GM21576 (cell line): ENCODE measurements around the gene UBXN2A.
"Not testable (repeated sequence)": the region's sequence is repeated elsewhere in the genome, so short reads cannot be mapped to it uniquely, and the experiment has no call there.

ENCODE experiments used
- ATAC-seq: cut with Tn5 transposase; IDR thresholded peaks from one replicate; pipeline ENCODE4 v1.9.1; 2021; ENCODE audit warnings: mild to moderate bottlenecking, moderate library complexity; ENCODE audit not compliant: unreplicated experiment

Gene UBXN2A

DNA sequence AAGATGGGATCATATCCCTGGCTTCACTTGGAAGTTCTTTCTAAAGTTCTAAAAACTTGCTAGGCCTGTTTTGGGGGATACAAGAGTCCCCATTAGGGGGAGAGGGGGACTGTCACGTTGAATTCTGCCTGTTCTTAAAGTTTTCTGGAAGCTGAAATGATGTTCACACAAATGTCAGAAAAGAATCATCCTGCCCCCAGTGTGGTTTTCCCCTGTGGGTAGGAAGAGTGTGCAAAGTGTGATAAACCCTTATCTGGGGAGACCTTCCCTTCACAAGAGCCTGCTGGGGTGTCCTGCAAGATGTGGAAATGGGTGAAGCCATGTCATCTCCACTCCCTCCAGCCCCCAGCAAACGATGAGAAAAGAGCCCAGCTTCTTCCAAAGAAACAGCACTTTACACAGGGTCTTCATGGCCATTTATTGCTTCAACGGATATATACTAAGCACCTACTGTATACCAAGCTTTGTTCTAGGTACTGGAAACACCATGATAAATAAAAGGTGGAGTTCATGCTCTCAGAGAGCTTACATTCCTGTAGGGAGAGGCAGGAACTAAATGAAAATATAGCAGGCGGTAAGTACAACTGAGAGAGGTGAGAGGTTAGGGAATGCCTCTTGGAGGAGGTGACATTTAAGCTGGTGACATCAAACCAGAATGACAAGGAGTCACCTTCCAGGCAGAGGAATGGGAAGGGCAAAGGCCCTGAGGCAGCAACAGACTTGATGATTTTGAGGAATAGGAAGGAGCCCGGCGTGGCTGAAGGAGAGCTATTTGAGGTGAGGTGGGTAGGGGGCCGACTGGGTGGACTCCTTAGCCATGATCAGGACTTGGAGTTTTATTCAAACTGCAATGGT is 71.2 kb downstream of the UBXN2A start:
- no peak for ATAC-seq

DNA sequence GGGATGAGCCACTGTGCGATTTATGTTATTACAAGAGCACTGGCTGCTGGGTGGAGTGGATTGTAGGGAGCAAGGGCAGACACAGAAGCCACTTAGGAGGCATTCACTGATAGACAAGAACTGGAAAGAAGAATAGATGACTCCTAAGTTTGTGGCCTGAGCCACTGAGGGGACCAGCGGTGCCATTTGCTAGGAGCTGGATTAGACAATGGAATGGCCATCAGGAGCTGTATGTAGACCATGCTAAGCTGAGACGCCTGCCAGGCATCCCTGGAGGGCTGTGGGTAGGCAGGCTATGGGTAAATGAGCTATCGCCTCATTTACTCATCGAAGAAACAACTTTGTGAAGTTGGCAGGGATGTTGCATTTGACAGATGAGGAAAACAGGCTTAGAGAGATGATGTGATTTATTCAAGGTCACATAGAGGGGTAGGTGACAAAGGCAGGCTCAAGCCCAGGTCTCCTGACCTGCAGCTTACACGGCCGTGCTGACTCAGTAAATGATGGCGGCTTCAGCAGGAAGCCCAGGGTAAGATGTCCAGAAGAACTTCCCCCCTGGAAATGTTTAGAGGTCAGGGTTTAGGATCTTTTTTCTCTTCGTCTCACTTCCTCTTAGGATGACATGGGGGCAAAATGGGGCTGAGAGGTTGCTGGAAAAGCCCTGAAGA is 72.4 kb downstream of the UBXN2A start:
- no peak for ATAC-seq

DNA sequence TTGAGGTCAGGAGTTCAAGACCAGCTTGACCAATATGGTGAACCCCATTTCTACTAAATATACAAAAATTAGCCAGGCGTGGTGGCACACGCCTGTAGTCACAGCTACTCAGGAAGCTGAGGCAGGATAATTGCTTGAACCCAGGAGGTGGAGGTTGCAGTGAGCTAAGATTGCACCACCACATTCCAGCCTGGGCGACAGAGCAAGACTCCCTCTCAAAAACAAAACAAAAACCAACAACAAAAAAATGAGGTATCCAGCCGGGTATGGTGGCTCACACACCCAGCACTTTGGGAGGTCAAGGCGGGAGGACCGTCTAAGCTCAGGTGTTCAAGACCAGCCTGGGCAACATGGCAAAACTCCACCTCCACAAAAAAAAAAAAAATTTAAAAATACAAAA is 74.6 kb downstream of the UBXN2A start:
- not testable (repeated sequence) for ATAC-seq

DNA sequence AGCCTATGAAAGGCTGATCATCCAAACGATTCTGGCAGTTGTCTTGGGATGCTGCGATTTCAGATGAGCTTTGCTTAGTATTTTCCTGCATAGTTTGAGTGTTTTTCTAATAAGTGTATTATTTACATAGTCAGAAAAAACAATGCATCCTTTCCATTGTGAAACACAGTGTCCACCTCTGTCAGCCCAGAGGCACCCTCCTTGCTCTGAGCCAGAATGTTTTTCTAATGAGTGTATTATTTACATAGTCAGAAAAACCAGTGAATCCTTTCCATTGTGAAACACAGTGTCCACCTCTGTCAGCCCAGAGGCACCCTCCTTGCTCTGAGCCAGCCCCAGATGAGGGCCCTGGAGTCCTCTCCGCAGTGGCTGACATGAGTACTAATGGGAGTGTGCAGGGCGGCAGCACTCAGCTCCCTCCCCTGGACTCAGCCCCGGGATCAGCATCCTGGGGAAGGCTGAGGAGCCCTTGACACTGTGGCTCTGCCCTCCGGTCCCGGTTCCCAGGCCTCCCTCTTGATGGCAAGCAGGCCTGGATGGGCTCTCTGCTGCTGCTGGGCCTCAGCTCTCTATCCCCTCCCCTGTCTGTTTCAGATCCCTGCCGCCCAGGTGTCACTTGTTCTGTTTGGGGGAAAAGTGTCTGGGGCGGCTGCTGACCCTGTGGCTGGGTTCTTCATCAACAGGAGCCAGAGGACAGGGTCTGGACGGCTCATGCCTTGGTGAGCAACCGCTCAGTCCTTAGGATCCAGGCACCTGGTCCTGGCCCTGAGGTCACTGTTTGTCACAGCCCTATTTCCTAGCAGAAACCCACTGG is 75.5 kb downstream of the UBXN2A start:
- ATAC-seq = no peak

DNA sequence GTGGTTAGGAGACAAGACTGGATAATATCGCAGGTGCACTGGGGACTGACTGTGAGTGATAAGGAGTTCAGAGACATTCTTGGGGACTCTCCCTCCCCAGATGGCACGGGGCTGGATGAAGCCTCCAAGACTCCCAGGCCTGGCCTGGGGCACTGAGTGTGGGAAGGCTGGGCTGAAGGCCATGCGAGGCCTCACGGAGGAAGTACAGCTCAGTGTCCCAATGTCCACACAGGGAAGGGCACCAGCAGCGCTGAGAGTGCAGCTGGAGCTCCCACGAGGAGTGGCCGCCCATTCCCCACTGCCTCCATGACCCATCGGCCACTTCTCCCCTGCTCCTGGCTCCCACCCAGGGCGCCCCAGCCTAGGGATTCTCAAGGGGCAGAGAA is 76.1 kb downstream of the UBXN2A start:
- ATAC-seq = no peak

DNA sequence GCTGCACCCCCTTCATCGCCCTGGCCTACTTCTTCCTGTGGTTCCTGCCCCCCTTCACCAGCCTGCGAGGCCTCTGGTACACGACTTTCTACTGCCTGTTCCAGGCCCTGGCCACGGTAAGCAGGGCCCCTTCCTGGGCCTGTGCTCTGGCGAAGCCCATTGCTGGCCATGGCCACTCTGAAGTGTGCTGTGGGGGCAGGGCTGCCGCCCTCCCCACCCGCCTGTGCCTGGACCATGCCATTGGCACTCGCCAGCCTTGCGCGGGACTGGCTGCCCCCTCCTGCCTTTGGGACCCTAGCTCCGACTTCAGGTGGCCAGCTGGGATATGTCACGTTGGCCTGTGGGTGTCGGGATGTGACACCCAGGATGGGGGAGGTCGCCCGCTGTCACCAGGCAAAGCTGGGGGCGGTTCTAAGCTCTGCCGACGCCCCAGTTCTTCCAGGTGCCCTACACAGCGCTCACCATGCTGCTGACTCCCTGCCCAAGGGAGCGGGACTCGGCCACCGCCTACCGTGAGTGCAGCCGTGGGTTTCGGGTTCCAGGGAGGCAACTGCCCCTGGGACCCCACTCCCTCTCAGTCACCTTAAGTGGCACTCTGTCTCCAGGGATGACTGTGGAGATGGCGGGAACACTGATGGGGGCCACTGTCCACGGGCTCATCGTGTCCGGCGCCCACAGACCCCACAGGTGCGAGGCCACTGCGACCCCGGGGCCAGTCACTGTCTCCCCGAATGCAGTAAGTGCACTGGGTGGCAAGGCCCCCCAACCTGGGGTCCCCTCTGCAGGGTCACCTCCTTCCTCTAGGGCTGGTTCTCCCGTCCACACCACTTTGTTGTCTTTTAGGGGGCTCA is 76.8 kb downstream of the UBXN2A start:
- ATAC-seq = no peak

DNA sequence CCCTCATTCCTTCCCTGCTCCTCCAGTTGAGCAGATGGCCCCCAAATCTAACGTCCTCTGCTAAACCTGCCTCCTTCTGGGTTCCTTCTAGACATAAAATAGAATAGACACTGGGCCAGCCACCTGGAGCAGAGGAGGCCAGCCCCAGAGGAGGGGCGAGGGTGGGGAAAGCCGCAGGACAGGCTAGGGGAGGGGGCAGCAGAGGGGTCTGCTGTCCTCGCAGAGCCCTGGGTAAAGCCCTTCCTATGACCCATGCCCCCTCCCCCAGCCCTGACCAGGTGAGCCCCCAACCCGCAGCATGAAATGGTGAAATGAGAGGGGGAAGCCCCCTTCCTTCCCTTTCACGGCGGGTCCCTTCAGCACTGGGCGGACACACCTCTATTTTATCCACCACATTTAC is 77.4 kb downstream of the UBXN2A start:
- no peak for ATAC-seq

DNA sequence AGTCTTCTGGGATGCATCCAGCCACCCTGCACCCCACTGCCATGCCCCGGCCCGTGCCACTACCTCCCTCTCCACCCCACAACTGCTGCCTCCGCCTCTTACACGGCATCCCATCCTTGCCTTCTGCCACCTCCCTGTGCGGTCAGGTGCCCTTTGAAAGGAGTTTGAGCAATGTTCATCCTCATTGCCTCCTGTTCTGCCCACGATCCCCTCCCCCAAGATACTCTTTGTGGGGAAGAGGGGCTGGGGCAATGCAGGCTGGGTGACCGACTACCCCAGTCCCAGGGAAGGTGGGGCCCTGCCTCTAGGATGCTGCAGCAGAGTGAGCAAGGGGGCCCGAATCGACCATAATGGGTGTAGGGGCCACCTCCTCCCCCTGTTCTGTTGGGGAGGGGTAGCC is 78.0 kb downstream of the UBXN2A start:
- no peak for ATAC-seq

DNA sequence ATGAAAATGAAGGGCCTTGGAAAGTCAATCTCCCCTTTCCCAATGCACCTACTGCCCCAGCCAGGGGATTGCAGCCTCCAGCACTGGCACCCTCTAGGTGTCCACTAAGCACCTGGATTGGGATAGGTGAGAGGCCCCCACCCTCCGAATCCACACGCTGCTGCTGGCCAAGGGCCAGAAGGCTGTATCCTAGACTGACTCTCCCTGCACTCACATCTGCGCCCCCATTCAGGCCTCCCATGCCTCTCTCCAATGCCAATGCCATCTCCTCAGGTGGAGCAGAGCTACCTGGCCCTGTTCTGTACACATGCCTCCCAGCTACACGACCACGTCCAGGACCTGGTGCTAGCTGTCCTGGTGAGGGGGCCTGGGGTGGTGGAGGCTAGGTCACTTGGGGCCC is 79.5 kb downstream of the UBXN2A start:
- no peak for ATAC-seq

DNA sequence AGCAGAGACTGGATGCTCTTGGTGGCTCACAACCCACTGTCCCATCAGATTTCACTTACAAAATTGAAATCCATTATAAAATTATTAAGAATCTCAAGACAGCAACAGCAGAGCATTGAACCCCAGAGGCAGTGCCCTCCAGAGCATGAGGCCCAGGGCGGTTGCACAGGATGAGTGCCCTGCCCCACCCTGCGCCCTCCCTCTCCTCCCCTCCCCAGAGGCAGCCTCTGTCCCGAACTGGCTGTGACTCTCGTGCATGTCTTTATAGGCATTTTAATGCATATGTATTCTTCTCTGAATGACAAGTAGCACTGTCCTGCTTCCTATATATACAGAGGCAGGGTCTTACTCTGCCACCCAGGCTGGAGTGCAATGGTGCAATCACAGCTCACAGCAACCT is 80.0 kb downstream of the UBXN2A start:
- ATAC-seq = no peak

DNA sequence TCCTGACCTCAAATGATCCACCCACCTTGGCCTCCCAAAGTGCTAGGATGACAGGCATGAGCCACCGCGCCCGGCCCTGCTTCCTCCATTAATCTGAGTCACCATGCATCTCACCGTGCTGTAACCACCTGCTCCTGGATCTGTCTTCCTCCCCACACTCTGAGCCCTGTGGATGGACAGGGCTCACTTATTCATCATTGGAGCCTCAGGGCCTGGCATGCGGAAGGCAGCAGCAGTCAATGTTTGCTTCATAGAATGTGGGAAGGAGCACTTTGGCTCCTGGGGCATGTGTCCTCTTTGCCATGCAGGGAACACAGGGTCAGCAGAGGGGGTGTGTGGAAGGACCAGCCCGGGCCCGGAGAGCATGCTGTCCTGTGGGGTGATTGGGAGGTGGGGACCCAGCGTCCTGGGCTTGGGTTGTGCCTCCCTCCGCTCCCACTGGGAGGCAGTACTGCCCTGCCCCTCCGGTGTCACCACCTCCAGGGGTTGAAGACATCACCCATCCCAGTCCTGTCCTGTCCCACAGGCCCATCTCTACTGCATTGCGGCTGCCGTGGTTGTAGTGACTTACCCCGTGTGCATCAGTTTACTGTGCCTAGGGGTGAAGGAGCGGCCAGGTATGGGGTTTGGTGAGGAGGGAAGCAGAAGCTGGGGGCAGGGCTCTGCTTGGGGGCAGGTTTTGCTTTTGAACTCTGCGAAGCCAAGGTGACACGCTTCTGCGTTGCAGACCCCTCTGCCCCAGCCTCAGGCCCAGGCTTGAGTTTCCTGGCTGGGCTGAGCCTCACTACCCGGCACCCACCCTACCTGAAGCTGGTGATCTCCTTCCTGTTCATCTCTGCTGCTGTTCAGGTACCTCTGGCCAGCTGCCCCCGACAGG is 81.1 kb downstream of the UBXN2A start:
- ATAC-seq = no peak

DNA sequence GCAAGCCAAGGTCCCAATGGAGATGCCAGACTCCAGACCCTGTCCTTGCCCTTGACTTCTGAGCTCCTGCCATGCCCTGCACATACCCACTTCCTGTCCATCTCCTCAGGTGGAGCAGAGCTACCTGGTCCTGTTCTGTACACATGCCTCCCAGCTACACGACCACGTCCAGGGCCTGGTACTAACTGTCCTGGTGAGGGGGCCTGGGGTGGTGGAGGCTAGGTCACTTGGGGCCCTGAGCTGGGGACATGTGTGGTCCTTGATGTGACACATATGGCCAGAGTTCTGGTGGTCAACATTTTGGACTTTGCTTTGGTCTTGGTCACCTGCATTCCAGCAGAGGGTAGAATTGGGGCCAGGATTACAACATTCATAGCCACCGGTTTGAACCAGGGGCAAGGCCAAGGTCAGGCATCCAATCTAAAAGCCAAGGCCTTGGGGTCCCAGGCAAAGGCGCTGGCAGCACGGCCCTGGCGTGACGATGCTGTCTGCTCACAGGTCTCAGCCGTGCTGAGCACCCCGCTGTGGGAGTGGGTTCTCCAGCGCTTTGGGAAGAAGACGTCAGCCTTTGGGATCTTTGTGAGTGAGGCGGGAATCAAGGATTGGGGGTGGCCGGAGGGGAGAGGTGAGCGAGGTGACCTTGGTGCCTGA is 82.2 kb downstream of the UBXN2A start:
- ATAC-seq = no peak

DNA sequence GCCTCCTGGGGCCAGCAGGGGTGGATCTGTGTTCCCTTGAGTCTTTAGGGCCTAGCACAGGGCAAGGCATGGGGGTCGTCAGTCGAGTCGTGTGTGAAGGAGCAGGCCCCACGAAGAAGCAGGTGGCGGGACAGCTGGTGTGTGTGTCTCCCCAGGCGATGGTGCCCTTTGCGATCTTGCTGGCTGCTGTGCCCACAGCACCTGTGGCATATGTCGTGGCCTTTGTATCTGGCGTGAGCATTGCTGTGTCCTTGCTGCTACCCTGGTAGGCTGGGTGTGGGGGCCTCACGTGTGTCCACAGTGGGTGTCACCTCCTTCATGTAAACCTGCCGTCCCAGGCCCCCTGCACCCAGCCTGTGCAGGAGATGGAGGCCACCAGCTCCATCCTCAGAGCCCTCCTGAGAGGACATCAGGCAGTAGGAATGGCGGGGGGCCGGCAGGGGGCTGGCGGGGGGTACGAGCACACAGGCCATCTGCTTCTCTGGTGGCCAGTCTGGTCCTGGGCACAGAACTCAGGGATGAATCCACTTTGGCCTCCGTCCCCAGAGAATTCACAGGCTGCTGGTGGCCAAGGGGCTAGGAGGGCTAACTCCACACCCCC is 82.8 kb downstream of the UBXN2A start:
- no peak for ATAC-seq

DNA sequence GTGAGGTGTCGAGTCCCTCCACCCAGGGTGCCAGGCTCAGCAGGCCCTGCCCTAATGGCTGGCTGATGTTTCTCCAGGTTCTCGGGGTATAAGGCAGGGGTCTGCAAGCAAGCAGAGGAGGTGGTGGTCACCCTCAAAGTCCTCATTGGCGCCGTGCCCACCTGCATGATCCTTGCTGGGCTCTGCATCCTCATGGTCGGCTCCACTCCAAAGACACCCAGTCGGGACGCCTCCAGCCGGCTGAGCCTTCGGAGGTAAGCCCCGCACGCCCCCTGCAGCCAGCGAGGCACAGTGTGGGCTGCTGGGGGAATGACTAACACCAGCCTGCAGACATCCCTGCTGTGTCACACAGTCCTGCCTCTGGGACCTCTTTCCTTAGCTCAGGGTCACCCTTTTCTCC is 83.8 kb downstream of the UBXN2A start:
- ATAC-seq = no peak

DNA sequence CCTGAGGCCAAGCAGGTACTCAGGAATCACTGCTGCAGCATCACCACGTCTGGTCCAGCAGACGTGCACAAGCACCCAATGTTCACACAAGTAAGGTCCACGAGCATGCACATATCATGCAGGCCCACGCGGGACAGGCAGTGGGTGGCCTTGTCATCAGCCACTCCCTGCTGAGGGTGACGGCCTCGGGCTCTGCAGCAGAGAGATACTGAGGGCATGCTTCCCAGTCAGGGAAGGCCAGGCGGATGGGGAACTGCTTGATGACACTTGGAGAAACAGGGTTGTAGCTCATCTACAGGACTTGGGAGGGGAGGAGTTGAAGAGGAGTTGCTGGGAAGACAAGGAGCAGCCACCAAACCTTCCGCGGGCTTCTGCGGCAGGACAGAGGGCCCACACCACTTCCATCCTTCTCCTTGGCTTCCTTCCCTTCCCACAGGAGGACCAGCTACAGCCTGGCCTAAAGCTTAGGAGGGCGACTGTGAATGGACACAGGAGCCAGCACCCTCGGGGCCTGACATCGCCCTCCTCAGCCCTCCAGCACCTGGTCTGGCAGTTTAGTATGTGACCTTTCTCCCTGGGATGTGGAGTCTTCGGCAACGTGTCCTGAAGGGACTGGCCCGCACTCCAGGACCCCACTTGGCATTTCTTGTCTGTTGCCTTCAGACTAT is 84.9 kb downstream of the UBXN2A start:
- no peak for ATAC-seq

DNA sequence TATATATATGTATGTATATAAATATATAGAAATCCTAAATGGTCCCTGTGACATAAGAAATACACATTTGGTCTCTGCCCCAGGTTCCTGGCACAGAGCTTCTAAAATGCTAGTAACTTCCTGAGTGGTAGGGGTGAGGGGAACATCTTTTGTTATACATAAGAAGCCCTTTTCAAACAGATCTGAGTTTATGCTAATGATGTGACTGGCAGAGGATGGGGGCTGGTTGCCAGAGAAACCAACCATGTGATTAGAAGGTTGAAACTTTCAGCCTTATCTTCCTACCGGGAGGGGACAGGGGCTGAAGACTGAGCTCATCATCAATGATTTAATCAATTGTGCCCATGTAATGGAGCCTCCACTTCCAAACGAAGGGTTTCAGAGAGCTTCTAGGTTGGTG is 86.0 kb downstream of the UBXN2A start:
- no peak for ATAC-seq

DNA sequence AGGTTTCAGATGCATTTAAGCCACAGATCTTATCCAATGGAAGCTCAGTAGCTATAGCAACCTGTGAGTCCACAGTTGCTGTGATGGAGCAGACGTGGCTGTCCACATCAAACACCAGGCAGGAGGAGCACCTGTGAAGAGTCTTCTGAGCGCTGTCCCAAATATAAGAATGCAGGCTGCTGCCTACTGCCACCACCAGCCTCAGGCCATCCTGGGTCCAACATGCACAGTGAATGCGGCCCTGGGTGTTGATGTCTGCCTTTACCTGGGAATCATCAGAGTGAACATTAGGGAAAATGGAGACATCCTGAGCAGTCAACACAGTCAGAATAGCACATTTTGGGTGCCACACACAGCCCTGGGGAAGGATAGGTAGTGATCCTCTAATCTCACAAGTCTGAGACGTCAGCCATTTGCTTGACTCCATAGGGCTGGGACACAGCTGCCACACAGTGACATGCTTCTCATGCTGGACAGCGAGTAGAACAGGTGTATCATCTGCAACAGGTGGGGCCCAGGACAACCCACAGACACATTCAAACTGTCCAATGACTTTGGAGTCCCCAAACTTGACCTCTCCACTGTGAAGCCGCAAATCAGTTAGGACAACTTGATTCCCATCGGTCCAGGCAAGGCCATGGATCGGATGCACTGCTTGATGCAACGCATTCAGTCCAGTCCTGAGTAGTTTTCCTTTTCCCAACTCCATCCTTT is 98.7 kb downstream of the UBXN2A start:
- ATAC-seq = no peak

DNA sequence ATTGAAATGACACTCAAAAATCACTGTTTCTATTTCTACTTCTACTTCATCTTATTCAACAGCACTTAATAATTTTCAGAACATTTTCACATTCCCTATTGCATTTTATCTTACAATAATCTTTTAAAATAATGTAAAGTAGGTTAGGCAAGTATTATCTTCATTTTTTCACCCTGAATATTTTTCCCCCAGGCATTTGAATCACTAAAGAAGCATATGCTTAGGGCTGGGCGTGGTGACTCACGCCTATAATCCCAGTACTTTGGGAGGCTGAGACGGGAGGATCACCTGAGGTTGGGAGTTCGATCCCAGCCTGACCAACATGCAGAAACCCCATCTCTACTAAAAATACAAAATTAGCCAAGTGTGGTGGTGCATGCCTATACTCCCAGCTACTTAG is 100.2 kb downstream of the UBXN2A start:
- no peak for ATAC-seq
